D721Med (cell line): Measurements from ENCODE around the gene GLRA3.
"Not testable (repeated sequence)": the region's sequence is repeated elsewhere in the genome, so short reads cannot be mapped to it uniquely, and the experiment has no call there.

Experiments
- DNase-seq: peaks from one replicate; pipeline ENCODE4 v3.0.0; 2011; ENCODE audit warnings: low spot score; ENCODE audit not compliant: insufficient read length
- FAIRE-seq: peaks from 2 replicates; lab custom pipeline; 2011; peaks lifted over from hg19 to GRCh38; lab: Jason Lieb, UNC
- TF ChIP-seq, protein P1 (sequence below): IDR thresholded peaks from 2 replicates; pipeline ENCODE4 v1.5.1; 2012; ENCODE audit warnings: mild to moderate bottlenecking, control low read depth; ENCODE audit not compliant: insufficient read depth; ENCODE audit errors: missing control alignments

Gene GLRA3

DNA sequence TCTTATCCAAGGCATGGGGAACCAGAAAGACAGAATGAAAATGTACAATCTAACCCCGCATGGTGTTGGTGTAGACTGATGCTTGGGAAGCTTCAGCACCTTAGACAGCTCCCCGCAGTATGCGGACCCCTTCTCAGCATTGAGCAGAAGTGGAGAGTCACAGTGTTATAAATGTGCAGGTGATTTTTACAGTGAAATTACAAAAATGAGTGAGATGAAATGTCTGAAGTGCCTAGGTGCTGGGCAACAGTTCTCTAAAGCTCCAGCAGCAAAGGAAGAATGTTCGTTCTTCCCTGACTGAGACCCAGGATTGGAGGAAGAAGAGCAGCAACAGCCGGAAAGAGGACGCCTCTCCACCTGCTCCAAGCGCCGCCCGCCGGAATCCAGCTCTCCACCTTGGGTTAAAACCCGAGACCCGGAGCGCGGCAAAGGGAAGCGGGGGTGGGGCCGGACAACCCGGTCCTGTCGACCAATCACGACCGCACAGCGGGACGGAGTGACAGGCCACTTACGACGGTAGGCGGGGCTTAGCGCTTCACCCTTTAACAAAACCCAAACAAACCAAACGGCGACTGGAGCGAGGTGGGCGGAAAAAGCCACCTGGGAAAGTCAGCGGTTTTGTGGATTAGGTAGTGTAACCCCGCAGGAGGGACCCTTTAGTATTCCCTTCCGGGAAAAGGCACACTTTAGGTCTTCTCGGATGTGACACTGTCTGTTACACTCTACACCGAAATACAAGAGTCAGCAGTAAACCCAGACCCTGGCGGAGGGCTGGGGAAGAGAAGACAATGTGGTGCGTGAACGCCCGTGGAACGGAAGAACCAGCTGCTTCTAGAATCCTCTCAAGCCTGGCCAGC is at the start of gene GLRA3:
Gene GLRA3, minus strand, starts transcription at position 403 of the 857 bp plus-strand sequence. CDS start 436 bp downstream, outside the sequence.
- peak; percentile 6 for FAIRE-seq
- TF ChIP-seq, protein P1, sequence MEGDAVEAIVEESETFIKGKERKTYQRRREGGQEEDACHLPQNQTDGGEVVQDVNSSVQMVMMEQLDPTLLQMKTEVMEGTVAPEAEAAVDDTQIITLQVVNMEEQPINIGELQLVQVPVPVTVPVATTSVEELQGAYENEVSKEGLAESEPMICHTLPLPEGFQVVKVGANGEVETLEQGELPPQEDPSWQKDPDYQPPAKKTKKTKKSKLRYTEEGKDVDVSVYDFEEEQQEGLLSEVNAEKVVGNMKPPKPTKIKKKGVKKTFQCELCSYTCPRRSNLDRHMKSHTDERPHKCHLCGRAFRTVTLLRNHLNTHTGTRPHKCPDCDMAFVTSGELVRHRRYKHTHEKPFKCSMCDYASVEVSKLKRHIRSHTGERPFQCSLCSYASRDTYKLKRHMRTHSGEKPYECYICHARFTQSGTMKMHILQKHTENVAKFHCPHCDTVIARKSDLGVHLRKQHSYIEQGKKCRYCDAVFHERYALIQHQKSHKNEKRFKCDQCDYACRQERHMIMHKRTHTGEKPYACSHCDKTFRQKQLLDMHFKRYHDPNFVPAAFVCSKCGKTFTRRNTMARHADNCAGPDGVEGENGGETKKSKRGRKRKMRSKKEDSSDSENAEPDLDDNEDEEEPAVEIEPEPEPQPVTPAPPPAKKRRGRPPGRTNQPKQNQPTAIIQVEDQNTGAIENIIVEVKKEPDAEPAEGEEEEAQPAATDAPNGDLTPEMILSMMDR, result no peak
- DNase-seq, result peak; percentile 39

DNA sequence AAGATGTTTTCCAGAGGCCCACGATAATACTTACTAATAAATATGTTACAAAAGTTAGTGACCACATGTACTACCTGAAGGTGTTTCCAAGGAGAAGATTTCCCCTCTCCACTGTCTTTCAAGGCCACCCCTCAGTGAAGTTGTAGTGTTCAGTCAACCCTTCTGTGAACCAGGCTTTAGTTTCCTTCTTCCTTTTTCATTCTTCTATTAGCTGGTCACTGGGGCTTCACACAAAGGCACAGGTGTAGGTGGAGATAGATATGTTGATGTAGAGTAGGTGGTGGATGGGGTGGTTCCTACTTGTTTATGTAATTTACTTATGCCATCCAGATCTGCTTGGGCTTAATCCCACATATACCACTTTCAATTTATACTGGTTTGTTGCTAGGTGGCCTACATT is 45.9 kb upstream of the GLRA3 start:
- DNase-seq (no peak), FAIRE-seq (no peak)
- TF ChIP-seq, protein P1, result no peak

DNA sequence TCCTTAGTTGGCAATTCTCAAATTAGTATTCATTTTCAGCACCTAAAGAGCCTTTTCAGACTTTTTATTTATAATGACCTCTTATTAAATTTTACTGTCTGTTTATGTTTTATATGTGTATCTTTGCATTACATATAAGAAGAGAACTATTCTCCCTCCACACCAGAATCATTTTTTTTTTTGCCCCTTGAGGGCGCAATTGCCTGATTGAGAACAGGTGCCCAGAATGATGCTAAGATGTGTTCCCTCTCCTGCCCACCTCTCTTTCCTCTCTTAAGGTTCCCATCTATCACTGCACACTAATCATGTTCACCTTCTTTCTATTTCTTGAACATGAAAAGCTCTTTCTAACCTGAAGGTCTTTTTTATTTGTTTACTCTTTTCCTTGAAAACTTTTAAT is 44.9 kb upstream of the GLRA3 start:
- TF ChIP-seq, protein P1, result peak; percentile 75
- FAIRE-seq (peak; percentile 81), DNase-seq (peak; percentile 25)

DNA sequence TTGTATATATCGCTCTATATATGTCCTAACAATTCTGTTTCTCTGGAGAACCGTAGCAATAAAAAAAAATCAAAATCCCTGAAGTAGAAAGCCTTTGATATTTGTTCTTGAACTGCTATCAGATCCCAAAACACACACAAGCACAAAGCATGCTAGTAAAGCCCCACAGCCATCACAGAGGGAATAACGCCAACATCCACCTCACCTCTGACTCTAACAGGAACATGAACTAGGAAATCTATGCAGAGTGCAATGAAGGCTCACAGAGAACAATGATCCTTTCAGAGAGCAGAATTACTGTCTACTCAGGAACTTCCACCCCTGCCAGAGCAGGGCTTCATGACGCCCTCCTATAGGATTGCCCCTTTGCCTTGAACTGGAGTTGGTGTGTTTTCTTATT is 44.1 kb upstream of the GLRA3 start:
- not testable (repeated sequence) for DNase-seq, FAIRE-seq

DNA sequence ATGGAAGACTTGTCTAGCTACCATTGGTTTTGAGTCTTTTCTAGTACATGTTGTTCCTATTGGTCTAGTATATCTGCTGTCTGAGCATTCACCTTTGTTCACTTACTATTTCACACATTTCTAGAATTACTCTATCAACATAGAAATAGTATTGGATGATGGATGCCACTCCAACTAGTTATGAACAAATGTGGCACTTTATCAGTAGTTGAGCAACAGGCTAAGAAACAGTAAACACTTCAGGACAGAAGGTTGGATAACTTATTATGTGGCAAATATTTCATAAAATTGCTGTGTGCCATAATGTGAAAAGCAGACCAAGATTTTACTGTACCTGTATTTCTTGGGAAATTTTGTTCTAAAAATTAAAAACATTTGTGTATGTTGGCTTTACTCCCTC is 42.4 kb upstream of the GLRA3 start:
- FAIRE-seq (no peak), DNase-seq (no peak)
- TF ChIP-seq, protein P1, result no peak

DNA sequence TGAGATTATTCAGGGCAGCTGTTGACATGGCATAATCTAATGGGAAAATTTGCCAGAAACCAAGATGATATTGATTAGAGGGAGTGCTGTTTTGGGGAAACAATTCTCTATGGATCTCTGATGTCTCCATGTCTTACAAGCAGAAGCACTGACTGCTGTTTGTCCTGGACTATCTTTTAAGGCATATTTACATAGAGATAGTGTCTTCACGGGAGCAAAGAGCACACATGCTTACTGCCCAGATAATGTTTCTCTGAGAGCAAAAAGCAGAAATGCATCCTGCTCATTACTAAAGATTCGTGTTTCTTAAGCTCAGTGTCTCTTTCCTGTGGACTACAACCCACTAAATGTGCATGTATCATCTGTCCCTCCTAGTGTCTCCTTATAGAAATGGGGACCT is 41.3 kb upstream of the GLRA3 start:
- FAIRE-seq, result no peak
- TF ChIP-seq, protein P1, result no peak
- DNase-seq, result no peak

DNA sequence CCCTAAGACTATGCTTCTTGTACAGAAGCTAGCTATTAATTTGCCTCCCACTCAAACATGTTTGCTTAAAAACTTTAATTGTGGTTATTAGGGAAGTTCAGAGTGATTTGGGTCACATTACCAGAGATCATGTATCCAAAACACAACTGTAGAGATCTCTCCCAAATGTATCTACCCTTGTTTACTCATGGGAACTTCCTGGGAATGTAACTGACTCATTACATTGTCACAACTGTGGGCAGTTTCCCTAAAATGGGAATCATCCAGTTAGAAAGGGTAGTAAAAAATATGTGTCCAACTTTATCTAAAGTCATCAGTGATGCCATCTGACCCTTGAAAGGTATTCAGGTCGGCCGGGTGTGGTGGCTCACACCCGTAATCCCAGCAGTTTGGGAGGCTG is 40.3 kb upstream of the GLRA3 start:
- no peak for FAIRE-seq

More for the DNA sequence above, 40.3 kb upstream of the GLRA3 start:
- TF ChIP-seq, protein P1, result no peak
- DNase-seq, result no peak
